IPS-NIHi7 (cell line): ENCODE data around the gene MYO18B.

ENCODE experiments used
- DNase-seq: peaks from one replicate; pipeline ENCODE4 v3.0.0; 2012; ENCODE audit warnings: mixed read lengths; ENCODE audit errors: extremely low spot score

Gene MYO18B

GRCh38 chr22:25711491-25711890 lies 30.5 kb upstream of the MYO18B start:
- DNase-seq: no peak

- DNase-seq: no peak
These were observed 29.2 kb upstream of the MYO18B start for GRCh38 chr22:25712661-25713400.

- no peak for DNase-seq
These were observed 27.9 kb upstream of the MYO18B start for GRCh38 chr22:25714070-25714469.

- no peak for DNase-seq
These were observed 27.2 kb upstream of the MYO18B start for GRCh38 chr22:25714739-25715138.

GRCh38 chr22:25716637-25717036 lies 25.4 kb upstream of the MYO18B start:
- DNase-seq: no peak

- no peak for DNase-seq
These were observed 23.7 kb upstream of the MYO18B start for GRCh38 chr22:25718135-25718840.

GRCh38 chr22:25722223-25722622 lies 19.8 kb upstream of the MYO18B start:
- no peak for DNase-seq

GRCh38 chr22:25722626-25723025 lies 19.4 kb upstream of the MYO18B start:
- no peak for DNase-seq

- no peak for DNase-seq
These were observed 15.7 kb upstream of the MYO18B start for GRCh38 chr22:25726241-25726640.

- DNase-seq: no peak
These were observed 13.9 kb upstream of the MYO18B start for GRCh38 chr22:25728071-25728470.

GRCh38 chr22:25729016-25729995 lies 12.7 kb upstream of the MYO18B start:
- DNase-seq: no peak

- DNase-seq: no peak
These were observed 6.3 kb upstream of the MYO18B start for GRCh38 chr22:25735650-25736049.

GRCh38 chr22:25736378-25737011 lies 5.5 kb upstream of the MYO18B start:
- DNase-seq: no peak

GRCh38 chr22:25739659-25740344 lies 2.2 kb upstream of the MYO18B start:
- DNase-seq: no peak

GRCh38 chr22:25742918-25743708 lies 1.1 kb downstream of the MYO18B start:
- DNase-seq: no peak

- DNase-seq: no peak
These were observed 2.7 kb downstream of the MYO18B start for GRCh38 chr22:25744694-25745093.

- no peak for DNase-seq
These were observed 3.5 kb downstream of the MYO18B start for GRCh38 chr22:25745341-25746011.

- no peak for DNase-seq
These were observed 4.0 kb downstream of the MYO18B start for GRCh38 chr22:25746012-25746373.

GRCh38 chr22:25747245-25747944 lies 5.4 kb downstream of the MYO18B start:
- no peak for DNase-seq
